MCF 10A (cell line): Measurements from ENCODE around the gene SLC7A11. TPM values are rescaled to one million over a fixed set of nuclear protein-coding genes. Genes with fewer than 3 reads are reported as not detected.
"Not testable (repeated sequence)": the region's sequence is repeated elsewhere in the genome, so short reads cannot be mapped to it uniquely, and the experiment has no call there.

Experiments
- BruUV-seq: library from RNA; stranded (reverse); fragments of 400-500 nt; replicated peaks from 2 replicates; lab custom pipeline; 2021; lab: Mats Ljungman, UMichigan
- CTCF ChIA-PET: fragments of 300-600 bp; sonication (Branson Sonifier 250); formaldehyde crosslinking; extraction: SDS; loops from one replicate; lab custom pipeline; 2021; ENCODE audit warnings: antibody characterized with exemption, inconsistent platforms; lab: Yijun Ruan, JAX
- POLR2A ChIA-PET: fragments of 300-600, 350-650 bp; sonication (Branson Sonifier 250); formaldehyde crosslinking; extraction: SDS; loops from one replicate; lab custom pipeline; 2020; ENCODE audit warnings: antibody characterized with exemption, inconsistent platforms; lab: Yijun Ruan, JAX
- DNase-seq: peaks from one replicate; pipeline ENCODE4 v3.0.0-alpha.2; 2018; ENCODE audit not compliant: unreplicated experiment
- H3K27ac Mint-ChIP-seq: one replicate; pipeline ENCODE4 v1.8.0; 2022; ENCODE audit warnings: mild to moderate bottlenecking, low read depth, mixed read lengths; ENCODE audit not compliant: unreplicated experiment
- H3K27me3 Mint-ChIP-seq: one replicate; pipeline ENCODE4 v1.8.0; 2022; ENCODE audit warnings: mixed read lengths; ENCODE audit not compliant: insufficient read depth, unreplicated experiment
- H3K36me3 Mint-ChIP-seq: one replicate; pipeline ENCODE4 v1.8.0; 2022; ENCODE audit warnings: mild to moderate bottlenecking, moderate library complexity, mixed read lengths; ENCODE audit not compliant: insufficient read depth, unreplicated experiment
- H3K4me1 Mint-ChIP-seq: one replicate; pipeline ENCODE4 v1.8.0; 2022; ENCODE audit warnings: mixed read lengths; ENCODE audit not compliant: insufficient read depth, unreplicated experiment
- H3K4me3 Mint-ChIP-seq: one replicate; pipeline ENCODE4 v1.8.0; 2022; ENCODE audit warnings: mild to moderate bottlenecking, moderate library complexity, mixed read lengths; ENCODE audit not compliant: unreplicated experiment
- H3K9me3 Mint-ChIP-seq: one replicate; pipeline ENCODE4 v1.8.0; 2022; ENCODE audit warnings: mixed read lengths; ENCODE audit not compliant: unreplicated experiment
- intact Hi-C: fragments of 100-400 bp; cut with micrococcal nuclease; formaldehyde crosslinking; loops from 2 replicates; pipeline ENCODE4 v1.14.1; 2022
- total RNA-seq: library from RNA; stranded (reverse); gene quantifications from 2 replicates; pipeline ENCODE4 v1.2.3, GENCODE V29; 2022
- TF ChIP-seq, protein P1 (sequence below): fragments of 200-600 bp; IDR thresholded peaks from one replicate; pipeline ENCODE4 v1.8.0; 2022; ENCODE audit warnings: antibody characterized with exemption, mild to moderate bottlenecking; ENCODE audit not compliant: unreplicated experiment

SLC7A11 gene
- total RNA-seq, 1 experiment from 2014 or later, result 153 TPM

DNA sequence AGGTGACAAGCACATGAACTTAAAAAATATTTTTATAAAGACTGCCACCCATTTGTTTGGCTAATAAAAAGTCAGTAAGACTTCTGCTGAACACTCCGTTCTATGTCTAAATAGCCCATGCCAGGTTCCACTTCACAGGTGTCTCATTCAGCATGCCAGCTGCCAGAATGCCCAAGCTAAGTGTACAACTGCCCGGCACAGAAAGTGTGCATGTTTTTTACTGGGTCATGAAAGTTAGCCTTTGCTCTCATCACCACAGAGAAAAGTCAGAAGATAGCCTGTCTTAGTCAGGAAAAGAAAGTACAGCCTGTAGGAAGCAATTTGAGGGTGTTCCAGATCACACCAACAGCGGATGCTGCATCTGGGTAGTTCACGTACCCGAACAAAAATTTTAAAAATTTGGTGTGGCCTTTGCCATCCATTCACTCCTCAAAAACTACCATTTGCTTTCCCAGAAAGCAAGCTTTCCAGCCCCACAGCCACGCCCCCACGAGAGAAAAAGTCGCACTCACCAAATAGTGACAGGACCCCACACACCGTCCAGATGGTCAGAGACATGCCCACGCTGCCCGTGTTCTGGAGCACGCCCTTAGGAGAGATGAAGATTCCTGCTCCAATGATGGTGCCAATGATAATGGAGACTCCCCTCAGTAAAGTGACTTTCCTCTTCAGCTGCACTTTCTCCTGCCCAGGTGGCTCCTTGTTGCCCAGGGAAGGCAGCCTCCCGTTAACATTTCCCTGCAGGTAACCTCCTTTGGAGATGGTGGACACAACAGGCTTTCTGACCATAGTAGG is 671 bp downstream of the SLC7A11 start:
- TF ChIP-seq, protein P1, sequence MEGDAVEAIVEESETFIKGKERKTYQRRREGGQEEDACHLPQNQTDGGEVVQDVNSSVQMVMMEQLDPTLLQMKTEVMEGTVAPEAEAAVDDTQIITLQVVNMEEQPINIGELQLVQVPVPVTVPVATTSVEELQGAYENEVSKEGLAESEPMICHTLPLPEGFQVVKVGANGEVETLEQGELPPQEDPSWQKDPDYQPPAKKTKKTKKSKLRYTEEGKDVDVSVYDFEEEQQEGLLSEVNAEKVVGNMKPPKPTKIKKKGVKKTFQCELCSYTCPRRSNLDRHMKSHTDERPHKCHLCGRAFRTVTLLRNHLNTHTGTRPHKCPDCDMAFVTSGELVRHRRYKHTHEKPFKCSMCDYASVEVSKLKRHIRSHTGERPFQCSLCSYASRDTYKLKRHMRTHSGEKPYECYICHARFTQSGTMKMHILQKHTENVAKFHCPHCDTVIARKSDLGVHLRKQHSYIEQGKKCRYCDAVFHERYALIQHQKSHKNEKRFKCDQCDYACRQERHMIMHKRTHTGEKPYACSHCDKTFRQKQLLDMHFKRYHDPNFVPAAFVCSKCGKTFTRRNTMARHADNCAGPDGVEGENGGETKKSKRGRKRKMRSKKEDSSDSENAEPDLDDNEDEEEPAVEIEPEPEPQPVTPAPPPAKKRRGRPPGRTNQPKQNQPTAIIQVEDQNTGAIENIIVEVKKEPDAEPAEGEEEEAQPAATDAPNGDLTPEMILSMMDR, result no peak
- Mint-ChIP-seq H3K27ac (peak overlapping the region; percentile 91), H3K4me3 (peak overlapping the region; percentile 97), H3K27me3 (no peaks in the 10 kb centered on the region), H3K9me3 (no peaks in the 10 kb centered on the region), H3K36me3 (peaks cover 10% of the 10 kb centered on the region), H3K4me1 (peaks cover 14% of the 10 kb centered on the region)
- POLR2A ChIA-PET, result interaction anchor here (0.7 to 8.6 kb wide), 26 partner anchors 9 to 775 kb away, joined by 3 to 99 read pairs (median 8); no protein-coding TSS in a partner anchor
- intact Hi-C loops, result loop anchor here (1.0 to 5.0 kb wide), 6 partner anchors 18 to 281 kb away; no protein-coding TSS in a partner anchor
- peak; percentile 58 for DNase-seq
- CTCF ChIA-PET, result interaction anchor here (0.7 to 1.9 kb wide), 9 partner anchors 20 to 439 kb away, joined by 3 to 10 read pairs (median 3); no protein-coding TSS in a partner anchor
- TSS peak; percentile 80 for BruUV-seq

DNA sequence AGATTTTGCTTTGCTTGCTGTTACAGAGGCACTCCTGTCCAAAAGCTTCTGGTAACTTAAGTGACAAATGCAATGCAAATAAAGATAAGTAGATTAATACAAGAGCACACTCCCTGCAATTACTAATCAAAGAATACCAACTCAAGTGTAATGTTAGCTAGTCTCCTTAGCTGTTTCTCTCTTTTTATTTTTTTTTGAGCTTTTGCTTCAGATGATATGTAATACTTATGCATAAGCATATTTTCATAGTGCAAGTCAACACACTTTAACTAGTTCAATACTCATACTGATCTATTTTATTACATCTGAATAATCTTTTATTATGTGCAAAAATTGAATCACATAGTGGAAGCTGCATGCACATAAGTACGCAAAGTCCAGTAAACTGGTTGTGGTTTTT is 2.7 kb downstream of the SLC7A11 start:
- CTCF ChIA-PET, result interaction anchor here (0.8 kb wide), 1 partner anchor 9 kb away, joined by 3 read pairs; no protein-coding TSS in a partner anchor
- H3K4me1 Mint-ChIP-seq, result peaks cover 30% of the 10 kb centered on the region
- no peaks in the 10 kb centered on the region for H3K9me3 Mint-ChIP-seq
- DNase-seq, result no peak
- TF ChIP-seq, protein P1, result no peak
- POLR2A ChIA-PET, result interaction anchor here (0.7 to 8.6 kb wide), 13 partner anchors 9 to 1053 kb away, joined by 3 to 99 read pairs (median 8); partner anchors contain the start of gene NOCT
- peak overlapping the region; percentile 91 for H3K27ac Mint-ChIP-seq
- peaks cover 22% of the 10 kb centered on the region for H3K36me3 Mint-ChIP-seq
- no peaks in the 10 kb centered on the region for H3K27me3 Mint-ChIP-seq
- no TSS peak for BruUV-seq
- H3K4me3 Mint-ChIP-seq, result peak overlapping the region; percentile 97
- intact Hi-C loops, result no loop called here

DNA sequence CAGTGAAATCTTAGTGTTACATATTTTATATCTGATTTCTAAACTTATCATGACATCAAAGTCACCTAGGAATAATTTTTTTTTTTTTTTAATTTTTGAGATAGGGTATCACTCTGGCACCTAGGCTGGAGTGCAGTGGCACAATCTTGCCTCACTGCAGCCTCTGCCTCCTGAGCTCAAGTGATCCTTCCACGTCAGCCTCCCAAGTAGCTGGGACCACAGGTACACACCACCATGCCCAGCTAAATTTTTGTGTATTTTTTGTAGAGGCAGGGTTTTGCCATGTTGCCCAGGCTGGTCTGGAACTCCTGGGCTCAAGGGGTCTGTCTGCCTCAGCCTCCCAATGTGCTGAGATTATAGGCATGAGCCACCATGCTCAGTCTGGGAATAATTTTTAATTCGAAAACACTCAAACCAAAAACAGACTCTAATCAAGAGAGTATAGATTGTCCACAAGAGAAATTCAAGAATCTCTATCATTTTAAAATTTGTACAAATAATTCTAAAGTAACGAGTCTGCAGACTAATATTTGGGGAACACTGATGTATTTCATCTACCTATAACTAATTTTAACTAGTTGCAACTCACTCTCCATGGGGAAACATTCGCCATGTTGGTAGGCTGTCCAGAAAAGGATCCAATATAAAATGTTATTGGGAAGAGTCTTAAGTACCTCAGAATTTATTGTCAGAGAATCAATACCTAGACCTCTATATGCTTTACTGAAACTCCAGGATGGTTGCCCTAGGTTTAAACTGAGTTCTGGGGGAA is 3.4 kb downstream of the SLC7A11 start:
- ChIA-PET CTCF (interaction anchor here (0.6 kb wide), 1 partner anchor 38 kb away, joined by 3 read pairs; no protein-coding TSS in a partner anchor), POLR2A (interaction anchor here (0.6 to 8.6 kb wide), 14 partner anchors 8 to 1855 kb away, joined by 3 to 99 read pairs (median 6); partner anchors contain the start of genes ELF2 and NOCT)
- peak overlapping the region; percentile 91 for H3K27ac Mint-ChIP-seq
- TF ChIP-seq, protein P1, result no peak
- DNase-seq, result no peak
- H3K9me3 Mint-ChIP-seq, result no peaks in the 10 kb centered on the region
- peaks cover 31% of the 10 kb centered on the region for H3K4me1 Mint-ChIP-seq
- intact Hi-C loops, result no loop called here
- peak overlapping the region; percentile 97 for H3K4me3 Mint-ChIP-seq
- no TSS peak for BruUV-seq
- no peaks in the 10 kb centered on the region for H3K27me3 Mint-ChIP-seq
- H3K36me3 Mint-ChIP-seq, result peaks cover 27% of the 10 kb centered on the region

DNA sequence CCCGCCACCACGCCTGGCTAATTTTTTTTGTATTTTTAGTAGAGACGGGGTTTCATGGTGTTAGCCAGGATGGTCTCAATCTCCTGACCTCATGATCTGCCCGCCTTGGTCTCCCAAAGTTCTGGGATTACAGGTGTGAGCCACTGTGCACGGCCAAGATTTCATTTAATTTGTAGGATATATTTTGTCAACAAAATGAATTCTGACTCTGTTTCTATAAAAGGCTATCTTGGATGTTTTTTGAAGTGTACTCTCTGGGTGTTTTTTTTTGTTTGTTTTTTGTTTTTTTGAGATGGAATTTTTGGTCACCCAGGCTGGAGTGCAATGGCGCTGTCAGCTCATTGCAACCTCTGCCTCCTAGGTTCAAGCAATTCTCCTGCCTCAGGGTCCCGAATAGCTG is 5.0 kb downstream of the SLC7A11 start:
- H3K4me3 Mint-ChIP-seq, DNase-seq, H3K9me3 Mint-ChIP-seq, H3K27me3 Mint-ChIP-seq, H3K27ac Mint-ChIP-seq, BruUV-seq, intact Hi-C loops: not testable (repeated sequence)
- POLR2A ChIA-PET, result interaction anchor here (1.0 to 8.6 kb wide), 8 partner anchors 14 to 52 kb away, joined by 3 to 80 read pairs (median 4); no protein-coding TSS in a partner anchor
- Mint-ChIP-seq H3K36me3 (peaks cover 37% of the 10 kb centered on the region), H3K4me1 (peaks cover 33% of the 10 kb centered on the region)
- CTCF ChIA-PET, result interaction anchor here (0.6 to 0.9 kb wide), 4 partner anchors 8 to 170 kb away, joined by 3 to 4 read pairs (median 3); no protein-coding TSS in a partner anchor
